ENCODE measurements around the gene KRT25.
"Not testable (repeated sequence)": the region's sequence is repeated elsewhere in the genome, so short reads cannot be mapped to it uniquely, and the experiment has no call there.

Gene KRT25

DNA sequence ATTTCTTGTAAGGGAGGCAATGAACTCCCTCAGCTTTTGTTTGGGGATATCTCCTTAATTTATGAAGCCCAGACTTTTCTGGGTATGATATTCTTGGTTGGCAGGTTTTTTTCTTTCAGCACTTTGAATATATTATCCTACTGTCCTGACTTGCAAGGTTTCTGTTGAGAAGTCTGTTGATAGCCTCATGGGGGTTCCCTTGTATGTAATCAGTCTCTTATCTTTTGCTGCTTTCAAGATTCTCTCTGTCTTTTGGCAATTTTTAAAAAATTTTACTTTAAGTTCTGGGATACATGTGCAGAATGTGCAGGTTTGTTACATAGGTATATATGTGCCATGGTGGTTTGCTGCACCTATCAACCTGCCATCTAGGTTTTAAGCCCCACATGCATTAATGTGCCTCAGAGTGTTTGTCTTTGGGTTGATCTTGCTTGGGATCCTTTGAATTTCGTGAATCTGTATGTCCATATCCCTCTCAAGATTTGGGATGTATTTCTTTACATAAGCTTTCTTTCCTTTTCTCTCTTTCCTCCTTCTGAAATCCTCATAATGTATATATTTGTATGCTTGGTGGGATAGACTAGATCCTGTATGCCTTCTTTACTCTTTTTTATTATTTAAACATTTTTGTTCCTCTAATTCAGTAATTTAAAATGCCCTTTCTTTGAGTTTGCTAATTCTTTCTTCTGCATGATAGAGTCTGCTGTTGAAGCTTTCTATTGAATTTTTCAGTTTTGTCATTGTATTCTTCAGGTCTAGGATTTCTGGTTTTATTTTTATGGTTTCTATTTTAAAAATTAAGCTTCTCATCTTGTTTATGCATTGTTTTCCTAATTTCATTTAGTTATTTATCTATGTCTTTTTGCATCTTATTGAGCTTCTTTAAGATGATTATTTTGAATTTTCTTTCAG is 5.2 kb upstream of the KRT25 start:
- DNase-seq (ENCODE audit: low read depth): no peak
- no peak overlapping the region for H3K4me3 ChIP-seq (ENCODE audit: low read depth, low read length)
- TF ChIP-seq, protein P1, sequence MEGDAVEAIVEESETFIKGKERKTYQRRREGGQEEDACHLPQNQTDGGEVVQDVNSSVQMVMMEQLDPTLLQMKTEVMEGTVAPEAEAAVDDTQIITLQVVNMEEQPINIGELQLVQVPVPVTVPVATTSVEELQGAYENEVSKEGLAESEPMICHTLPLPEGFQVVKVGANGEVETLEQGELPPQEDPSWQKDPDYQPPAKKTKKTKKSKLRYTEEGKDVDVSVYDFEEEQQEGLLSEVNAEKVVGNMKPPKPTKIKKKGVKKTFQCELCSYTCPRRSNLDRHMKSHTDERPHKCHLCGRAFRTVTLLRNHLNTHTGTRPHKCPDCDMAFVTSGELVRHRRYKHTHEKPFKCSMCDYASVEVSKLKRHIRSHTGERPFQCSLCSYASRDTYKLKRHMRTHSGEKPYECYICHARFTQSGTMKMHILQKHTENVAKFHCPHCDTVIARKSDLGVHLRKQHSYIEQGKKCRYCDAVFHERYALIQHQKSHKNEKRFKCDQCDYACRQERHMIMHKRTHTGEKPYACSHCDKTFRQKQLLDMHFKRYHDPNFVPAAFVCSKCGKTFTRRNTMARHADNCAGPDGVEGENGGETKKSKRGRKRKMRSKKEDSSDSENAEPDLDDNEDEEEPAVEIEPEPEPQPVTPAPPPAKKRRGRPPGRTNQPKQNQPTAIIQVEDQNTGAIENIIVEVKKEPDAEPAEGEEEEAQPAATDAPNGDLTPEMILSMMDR (IDR thresholded peaks at IDR 0.05; ENCODE audit: insufficient read depth, low read depth, low read length, missing control alignments): no peak

DNA sequence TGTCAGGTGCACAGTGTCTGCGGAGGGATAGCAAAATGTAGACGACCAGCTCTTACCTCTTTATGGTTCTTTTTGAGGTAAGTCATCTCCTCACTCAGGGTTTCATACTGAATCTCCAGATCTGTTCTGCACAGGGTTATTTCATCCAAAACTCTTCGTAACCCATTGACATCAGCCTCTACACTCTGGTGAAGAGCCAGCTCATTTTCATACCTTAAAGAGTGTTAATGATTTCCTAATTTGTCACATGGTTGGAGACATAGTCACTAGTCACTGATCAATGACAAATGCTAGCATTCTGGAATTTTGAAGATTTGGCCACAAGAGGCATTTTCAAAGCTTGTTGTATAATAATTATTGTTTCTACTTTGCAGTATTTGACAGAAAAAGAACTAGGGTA is 1.3 kb downstream of the KRT25 start:
- H3K4me3 ChIP-seq (ENCODE audit: low read depth, low read length): no peak overlapping the region
- TF ChIP-seq, protein P1 (IDR thresholded peaks at IDR 0.05; ENCODE audit: insufficient read depth, low read depth, low read length, missing control alignments): no peak
- DNase-seq (ENCODE audit: low read depth): no peak

- no peak for DNase-seq (ENCODE audit: low read depth)
- TF ChIP-seq, protein P1 (IDR thresholded peaks at IDR 0.05; ENCODE audit: insufficient read depth, low read depth, low read length, missing control alignments): no peak
- H3K4me3 ChIP-seq (ENCODE audit: low read depth, low read length): no peak overlapping the region
Measured at GRCh38 chr17:40751065-40751464, 4.1 kb downstream of the KRT25 start.

DNA sequence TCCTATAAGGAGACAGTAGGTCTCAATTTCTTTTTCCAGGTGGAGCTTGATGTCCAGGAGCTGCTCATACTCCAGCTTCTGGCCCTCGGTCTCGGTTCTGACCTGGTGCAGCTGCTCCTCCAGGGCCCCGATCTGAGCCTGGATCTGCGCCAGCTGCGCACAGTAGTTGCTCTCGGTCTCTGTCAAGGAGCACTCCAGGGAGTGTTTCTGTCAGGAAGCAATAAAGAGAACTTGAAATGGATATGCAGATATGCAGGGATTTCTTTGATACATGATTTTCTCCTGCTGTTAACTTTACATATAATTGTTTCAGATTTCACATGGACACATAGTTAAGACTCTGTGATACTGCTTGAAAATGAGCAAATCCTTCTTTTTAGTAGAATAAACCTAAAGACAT is 4.7 kb downstream of the KRT25 start:
- H3K4me3 ChIP-seq (ENCODE audit: low read depth, low read length): no peak overlapping the region
- TF ChIP-seq, protein P1 (IDR thresholded peaks at IDR 0.05; ENCODE audit: insufficient read depth, low read depth, low read length, missing control alignments): no peak
- DNase-seq (ENCODE audit: low read depth): no peak

- DNase-seq (ENCODE audit: low read depth); H3K4me3 ChIP-seq (ENCODE audit: low read depth, low read length): not testable (repeated sequence)
Measured at GRCh38 chr17:40748666-40749065, 6.5 kb downstream of the KRT25 start.

- TF ChIP-seq, protein P1 (IDR thresholded peaks at IDR 0.05; ENCODE audit: insufficient read depth, low read depth, low read length, missing control alignments): no peak
- DNase-seq (ENCODE audit: low read depth): no peak
- H3K4me3 ChIP-seq (ENCODE audit: low read depth, low read length): no peak overlapping the region
Measured at GRCh38 chr17:40738553-40738952, 16.6 kb downstream of the KRT25 start.

DNA sequence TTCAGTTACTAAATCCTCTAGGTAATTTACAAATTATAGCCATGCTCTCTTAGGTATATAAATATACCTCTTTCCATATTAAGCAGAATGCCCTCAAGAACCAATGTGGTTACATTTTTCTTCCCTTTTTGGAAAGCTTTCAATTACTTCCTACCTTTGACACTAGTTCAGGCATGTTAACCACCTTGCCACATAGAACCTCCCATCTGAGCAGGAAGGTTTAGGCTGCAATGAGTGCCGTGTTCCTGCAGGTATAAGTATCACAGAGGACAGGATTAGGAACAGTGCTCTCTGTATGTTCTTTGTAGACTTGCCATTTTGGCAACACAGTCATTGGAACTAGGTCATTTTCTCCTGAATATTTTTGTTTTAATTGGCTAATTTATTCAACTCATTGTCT is 20.1 kb downstream of the KRT25 start:
- TF ChIP-seq, protein P1 (IDR thresholded peaks at IDR 0.05; ENCODE audit: insufficient read depth, low read depth, low read length, missing control alignments): no peak
- no peak overlapping the region for H3K4me3 ChIP-seq (ENCODE audit: low read depth, low read length)
- no peak for DNase-seq (ENCODE audit: low read depth)

Measured in GM12865 (cell line).